Neuronal stem cell (in vitro differentiated cells): ENCODE results near the gene PSMA6.

Experiments
- DNase-seq: peaks from one replicate; pipeline ENCODE4 v3.0.0-alpha.2; 2013; ENCODE audit warnings: low spot score
- H2AFZ ChIP-seq: one replicate; pipeline ENCODE4 v1.6.1; 2013; ENCODE audit warnings: mild to moderate bottlenecking, low read length, inconsistent platforms
- H2AK5ac ChIP-seq: 2 replicates; pipeline ENCODE4 v1.6.1; 2013; ENCODE audit warnings: low read depth, mild to moderate bottlenecking, inconsistent platforms, low read length, moderate library complexity, mixed read lengths
- H2BK120ac ChIP-seq: 2 replicates; pipeline ENCODE4 v1.6.1; 2013; ENCODE audit warnings: low read depth, mild to moderate bottlenecking, inconsistent platforms, low read length, moderate library complexity, mixed read lengths
- H2BK12ac ChIP-seq: one replicate; pipeline ENCODE4 v1.6.1; 2013; ENCODE audit warnings: low read length, inconsistent platforms
- H2BK15ac ChIP-seq: 2 replicates; pipeline ENCODE4 v1.6.1; 2013; ENCODE audit warnings: mild to moderate bottlenecking, low read length, inconsistent platforms, mixed read lengths
- H2BK5ac ChIP-seq: one replicate; pipeline ENCODE4 v1.6.1; 2013; ENCODE audit warnings: inconsistent platforms, mild to moderate bottlenecking, low read length, moderate library complexity
- H3K14ac ChIP-seq: one replicate; pipeline ENCODE4 v1.6.1; 2013; ENCODE audit warnings: low read length, inconsistent platforms
- H3K18ac ChIP-seq: 2 replicates; pipeline ENCODE4 v1.6.1; 2013; ENCODE audit warnings: low read length, inconsistent platforms
- H3K23ac ChIP-seq: 2 replicates; pipeline ENCODE4 v1.6.1; 2013; ENCODE audit warnings: low read depth, mild to moderate bottlenecking, mixed read lengths, low read length, inconsistent platforms; ENCODE audit not compliant: poor library complexity
- H3K27ac ChIP-seq: replicated peaks from 3 replicates; pipeline ENCODE4 v1.5.1; 2013; ENCODE audit warnings: low read length, inconsistent platforms
- H3K27me3 ChIP-seq, 3 experiments: 2 replicates each; pipeline ENCODE4 v1.6.1; 2013; ENCODE audit warnings: low read length in 3 of 3, mild to moderate bottlenecking in 2 of 3, inconsistent platforms in 1 of 3, low read depth in 1 of 3, mixed read lengths in 1 of 3, moderate library complexity in 1 of 3; ENCODE audit not compliant: control insufficient read depth in 3 of 3, insufficient read depth in 3 of 3
- H3K36me3 ChIP-seq, 2 donors: replicated peaks in 1 of 2; 2 replicates each; pipeline ENCODE4 v1.6.1; 2013; ENCODE audit warnings: low read length in 2 of 2; ENCODE audit not compliant: control insufficient read depth in 2 of 2, insufficient read depth in 2 of 2
- H3K4ac ChIP-seq: 2 replicates; pipeline ENCODE4 v1.6.1; 2013; ENCODE audit warnings: inconsistent platforms, mild to moderate bottlenecking, low read length, moderate library complexity
- H3K4me1 ChIP-seq, 2 donors: 1 replicate in 1 of 2; 2 replicates in 1 of 2; pipeline ENCODE4 v1.6.1; 2013; ENCODE audit warnings: low read length in 2 of 2, low read depth in 1 of 2; ENCODE audit not compliant: control insufficient read depth in 2 of 2, insufficient read depth in 1 of 2
- H3K4me2 ChIP-seq: one replicate; pipeline ENCODE4 v1.6.1; 2013; ENCODE audit warnings: mild to moderate bottlenecking, low read length, inconsistent platforms; ENCODE audit not compliant: insufficient read depth, poor library complexity, severe bottlenecking
- H3K4me3 ChIP-seq, 2 donors: 2 replicates each; pipeline ENCODE4 v1.5.1; 2013; ENCODE audit warnings: low read length in 2 of 2, mild to moderate bottlenecking in 2 of 2, inconsistent platforms in 1 of 2, moderate library complexity in 1 of 2
- H3K79me1 ChIP-seq: one replicate; pipeline ENCODE4 v1.6.1; 2013; ENCODE audit warnings: low read depth, mild to moderate bottlenecking, inconsistent platforms, low read length, moderate library complexity
- H3K9ac ChIP-seq: one replicate; pipeline ENCODE4 v1.6.1; 2013; ENCODE audit warnings: mild to moderate bottlenecking, low read depth, low read length, inconsistent platforms; ENCODE audit not compliant: poor library complexity
- H3K9me3 ChIP-seq, 2 donors: replicated peaks in 1 of 2; 2 replicates each; pipeline versions ENCODE3 to v1.6.1; 2013; ENCODE audit warnings: low read length in 2 of 2, mild to moderate bottlenecking in 2 of 2, inconsistent platforms in 1 of 2, low read depth in 1 of 2, mixed read lengths in 1 of 2, moderate library complexity in 1 of 2; ENCODE audit not compliant: control insufficient read depth in 2 of 2, insufficient read depth in 1 of 2
- H4K8ac ChIP-seq: one replicate; pipeline ENCODE4 v1.6.1; 2013; ENCODE audit warnings: low read depth, mild to moderate bottlenecking, inconsistent platforms, low read length, moderate library complexity
- H4K91ac ChIP-seq: one replicate; pipeline ENCODE4 v1.6.1; 2013; ENCODE audit warnings: low read length, low read depth, mild to moderate bottlenecking, inconsistent platforms; ENCODE audit not compliant: poor library complexity
- WGBS, 2 donors: extraction: QIAGEN DNeasy Blood & Tissue Kit; methylation state at CpG; one replicate each; pipeline ENCODE4 v1.1.7; 2013; ENCODE audit warnings: missing lambda C conversion rate in 2 of 2, mixed read lengths in 1 of 2; ENCODE audit not compliant: insufficient read length in 2 of 2, insufficient replicate concordance in 1 of 2; ENCODE audit errors: extremely low coverage in 2 of 2; 5-methylcytosine and 5-hydroxymethylcytosine counted together

Gene PSMA6

DNA sequence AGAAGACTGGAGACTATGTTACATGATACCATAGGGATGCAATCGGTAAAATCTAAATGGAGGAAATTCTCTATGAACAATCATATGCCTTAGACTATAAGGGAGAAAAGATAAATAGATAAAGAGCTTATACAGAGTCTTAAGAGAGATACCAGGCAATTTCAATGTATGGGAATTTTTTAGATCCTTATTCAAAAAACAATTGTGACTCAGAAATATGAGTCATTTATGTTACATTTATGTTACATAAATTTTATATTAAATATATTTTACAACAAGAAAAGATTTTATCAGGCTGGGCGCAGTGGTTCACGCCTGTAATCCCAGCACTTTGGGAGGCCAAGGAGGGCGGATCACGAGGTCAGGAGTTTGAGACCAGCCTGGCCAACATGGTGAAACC lies 36.5 kb upstream of the PSMA6 start:
- no peaks in the 10 kb centered on the region for H3K79me1 ChIP-seq
- no peaks in the 10 kb centered on the region for H3K27me3 ChIP-seq
- H3K9me3 ChIP-seq = peaks cover 3 to 4% of the 10 kb centered on the region in 2 donors
- H3K27ac ChIP-seq = no peak overlapping the region
- DNase-seq = no peak
- H4K91ac ChIP-seq = no peak overlapping the region
- no peak overlapping the region for H3K14ac ChIP-seq
- H2BK120ac ChIP-seq = no peak overlapping the region
- H2AK5ac ChIP-seq = no peak overlapping the region
- no CpG with 5 or more reads among the region's 5 CpGs for WGBS, 2 donors
- H4K8ac ChIP-seq = no peak overlapping the region
- no peak overlapping the region for H3K4ac ChIP-seq
- no peak overlapping the region for H3K4me3 ChIP-seq
- H3K18ac ChIP-seq = no peak overlapping the region
- H3K23ac ChIP-seq = no peak overlapping the region
- no peaks in the 10 kb centered on the region for H3K4me1 ChIP-seq
- H2AFZ ChIP-seq = no peak overlapping the region
- no peak overlapping the region for H3K9ac ChIP-seq
- H2BK5ac ChIP-seq = no peak overlapping the region
- H2BK15ac ChIP-seq = no peak overlapping the region
- H3K4me2 ChIP-seq = no peak overlapping the region
- H2BK12ac ChIP-seq = no peak overlapping the region
- H3K36me3 ChIP-seq = peaks cover 2 to 3% of the 10 kb centered on the region in 2 donors

DNA sequence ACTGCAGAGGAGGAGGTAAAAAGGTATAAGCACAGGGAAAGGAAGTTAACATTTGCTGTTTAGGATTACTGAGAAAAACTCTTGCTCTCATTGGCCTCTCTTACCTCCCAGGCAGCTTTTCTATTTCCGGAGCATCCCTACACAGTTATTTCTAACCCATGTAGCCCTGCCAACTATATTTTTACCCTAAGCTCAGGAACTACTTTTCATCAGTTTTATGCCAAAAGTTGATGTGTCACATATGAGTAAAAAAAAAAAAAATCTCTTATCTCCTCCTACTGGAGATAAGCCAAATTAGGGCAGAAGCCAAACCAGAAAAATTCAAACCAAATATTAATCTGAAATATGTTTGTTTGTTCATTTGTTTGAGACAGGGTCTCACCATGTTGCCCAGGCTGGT lies 34.4 kb upstream of the PSMA6 start:
- Histone ChIP-seq H3K79me1 (no peaks in the 10 kb centered on the region), H2AFZ (no peak overlapping the region), H3K27me3 (no peaks in the 10 kb centered on the region), H3K9ac (no peak overlapping the region), H3K27ac (no peak overlapping the region), H2BK120ac (no peak overlapping the region), H2BK5ac (no peak overlapping the region), H3K9me3 (peaks cover 2 to 7% of the 10 kb centered on the region in 2 donors), H3K4ac (no peak overlapping the region), H3K23ac (no peak overlapping the region), H3K4me1 (no peaks in the 10 kb centered on the region), H2AK5ac (no peak overlapping the region), H3K18ac (no peak overlapping the region), H4K91ac (no peak overlapping the region), H3K4me3 (no peak overlapping the region), H2BK12ac (no peak overlapping the region), H4K8ac (no peak overlapping the region), H3K36me3 (peaks cover 0 to 5% of the 10 kb centered on the region in 2 donors), H3K14ac (no peak overlapping the region), H3K4me2 (no peak overlapping the region), H2BK15ac (no peak overlapping the region)
- no peak for DNase-seq
- WGBS, 2 donors = no CpG with 5 or more reads among the region's 1 CpG

DNA sequence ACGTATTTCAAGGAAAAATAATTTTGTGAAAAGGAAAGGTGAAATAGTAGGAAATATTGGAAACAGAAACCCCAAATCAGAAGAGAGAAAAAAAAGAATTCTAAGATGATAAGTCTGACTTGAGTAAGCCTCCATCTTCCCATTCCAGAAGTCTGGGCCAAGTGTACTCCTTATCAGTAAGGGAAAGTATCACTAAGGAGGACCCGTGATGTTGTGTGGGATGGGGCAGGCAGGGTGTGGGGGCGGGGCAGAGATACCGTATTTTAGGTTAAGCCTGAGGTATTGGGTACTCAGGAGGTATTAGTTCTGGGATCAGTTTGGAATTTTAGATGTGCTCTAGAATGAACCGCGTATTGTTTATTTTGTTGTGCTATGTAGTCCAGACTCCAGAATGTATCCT lies 33.8 kb upstream of the PSMA6 start:
- H3K4me2 ChIP-seq = no peak overlapping the region
- no peak overlapping the region for H3K4me3 ChIP-seq
- H2AK5ac ChIP-seq = no peak overlapping the region
- no peak overlapping the region for H2BK15ac ChIP-seq
- no peak overlapping the region for H4K91ac ChIP-seq
- no peak overlapping the region for H3K4ac ChIP-seq
- no peak overlapping the region for H2AFZ ChIP-seq
- no peaks in the 10 kb centered on the region for H3K27me3 ChIP-seq
- H3K9ac ChIP-seq = no peak overlapping the region
- 100% methylated on average over 1 of the region's 6 CpGs for WGBS, 2 donors
- peaks cover 0 to 5% of the 10 kb centered on the region in 2 donors for H3K36me3 ChIP-seq
- DNase-seq = no peak
- H3K79me1 ChIP-seq = no peaks in the 10 kb centered on the region
- H4K8ac ChIP-seq = no peak overlapping the region
- no peak overlapping the region for H2BK120ac ChIP-seq
- no peaks in the 10 kb centered on the region for H3K4me1 ChIP-seq
- H3K23ac ChIP-seq = no peak overlapping the region
- no peak overlapping the region for H3K18ac ChIP-seq
- no peak overlapping the region for H2BK12ac ChIP-seq
- H3K27ac ChIP-seq = no peak overlapping the region
- peaks cover 2 to 7% of the 10 kb centered on the region in 2 donors for H3K9me3 ChIP-seq
- H3K14ac ChIP-seq = no peak overlapping the region
- H2BK5ac ChIP-seq = no peak overlapping the region

DNA sequence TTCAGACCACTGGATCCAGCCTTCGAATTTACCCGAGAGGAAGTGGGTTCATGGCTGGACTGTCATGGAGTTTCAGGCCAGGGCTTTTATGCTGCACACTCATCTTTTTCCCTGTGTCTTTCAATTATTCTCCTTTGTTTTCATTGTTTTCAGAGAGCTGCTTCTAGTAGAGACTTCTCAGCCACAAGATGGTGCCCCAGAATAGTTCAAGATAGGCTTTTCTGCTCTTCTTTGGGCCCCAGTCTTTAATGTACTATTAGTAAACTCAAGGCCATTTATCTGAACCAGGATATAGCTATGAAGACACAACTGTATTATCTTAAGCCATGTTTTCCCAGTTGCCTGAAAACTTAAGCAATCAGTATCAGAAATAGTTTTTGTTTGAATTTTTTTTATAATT lies 30.4 kb upstream of the PSMA6 start:
- Histone ChIP-seq H4K8ac (no peak overlapping the region), H3K4ac (no peak overlapping the region), H3K9ac (no peak overlapping the region), H2BK5ac (no peak overlapping the region), H2BK120ac (no peak overlapping the region), H2BK12ac (no peak overlapping the region), H3K4me3 (no peak overlapping the region), H2AK5ac (no peak overlapping the region), H3K23ac (no peak overlapping the region), H3K27me3 (no peaks in the 10 kb centered on the region), H4K91ac (no peak overlapping the region), H3K4me2 (no peak overlapping the region), H3K36me3 (peaks cover 2 to 8% of the 10 kb centered on the region in 2 donors), H2AFZ (no peak overlapping the region), H2BK15ac (no peak overlapping the region), H3K4me1 (no peaks in the 10 kb centered on the region), H3K27ac (no peak overlapping the region), H3K79me1 (no peaks in the 10 kb centered on the region), H3K18ac (no peak overlapping the region), H3K9me3 (peaks cover 2 to 7% of the 10 kb centered on the region in 2 donors), H3K14ac (no peak overlapping the region)
- no peak for DNase-seq
- no CpG with 5 or more reads among the region's 2 CpGs for WGBS, 2 donors
